ENCODE data around the gene PAN2. TPM values are rescaled to one million over a fixed set of nuclear protein-coding genes. Genes with fewer than 3 reads are reported as not detected.
"Not testable (repeated sequence)": the region's sequence is repeated elsewhere in the genome, so short reads cannot be mapped to it uniquely, and the experiment has no call there.

PAN2 gene
- total RNA-seq, 6 experiments from 2014 or later: 9.0 to 16.7 (median 14.6) TPM

- Mint-ChIP-seq H3K4me1 (ENCODE audit: low read depth) (no peaks in the 10 kb centered on the region), H3K27ac (no peak overlapping the region), H3K27me3 (ENCODE audit: insufficient read depth) (peaks cover 1% of the 10 kb centered on the region; the same call in 1 of the 2 replicates), H3K9me3 (no peaks in the 10 kb centered on the region), H3K36me3 (ENCODE audit: low read depth) (peaks cover 24% of the 10 kb centered on the region), H3K4me3 (no peak overlapping the region)
- no peak for DNase-seq
- no peak for TF ChIP-seq CTCF (IDR thresholded peaks at IDR 0.05)
These were observed 59.5 kb downstream of the PAN2 start for GRCh38 chr12:56274299-56274698.

- H3K27me3 Mint-ChIP-seq (ENCODE audit: insufficient read depth); H3K4me1 Mint-ChIP-seq (ENCODE audit: low read depth); DNase-seq; H3K9me3 Mint-ChIP-seq; H3K4me3 Mint-ChIP-seq; H3K27ac Mint-ChIP-seq: not testable (repeated sequence)
- peaks cover 24% of the 10 kb centered on the region for H3K36me3 Mint-ChIP-seq (ENCODE audit: low read depth)
These were observed 61.3 kb downstream of the PAN2 start for GRCh38 chr12:56272468-56272867.

- peak overlapping the region; percentile 14; the same call in 1 of the 2 replicates for H3K27ac Mint-ChIP-seq
- peaks cover 2% of the 10 kb centered on the region for H3K27me3 Mint-ChIP-seq (ENCODE audit: insufficient read depth)
- peaks cover 17% of the 10 kb centered on the region for H3K4me1 Mint-ChIP-seq (ENCODE audit: low read depth)
- peak; percentile 69 for TF ChIP-seq CTCF (IDR thresholded peaks at IDR 0.05)
- H3K9me3 Mint-ChIP-seq: no peaks in the 10 kb centered on the region
- peaks cover 22% of the 10 kb centered on the region for H3K36me3 Mint-ChIP-seq (ENCODE audit: low read depth)
- no peak overlapping the region for H3K4me3 Mint-ChIP-seq
- peak; percentile 35 for DNase-seq
These were observed 62.8 kb downstream of the PAN2 start for GRCh38 chr12:56271031-56271430.

- H3K36me3 Mint-ChIP-seq (ENCODE audit: low read depth): no peaks in the 10 kb centered on the region; the same call in 1 of the 2 replicates
- no peaks in the 10 kb centered on the region for H3K9me3 Mint-ChIP-seq
- DNase-seq: no peak
- peaks cover 4% of the 10 kb centered on the region for H3K27me3 Mint-ChIP-seq (ENCODE audit: insufficient read depth)
- TF ChIP-seq CTCF (IDR thresholded peaks at IDR 0.05): no peak
- peak overlapping the region; percentile 22 for H3K27ac Mint-ChIP-seq
- H3K4me3 Mint-ChIP-seq: peak overlapping the region; percentile 97
- peaks cover 23% of the 10 kb centered on the region for H3K4me1 Mint-ChIP-seq (ENCODE audit: low read depth)
These were observed 66.2 kb downstream of the PAN2 start for GRCh38 chr12:56267443-56268071.

- Mint-ChIP-seq H3K27ac (peak within 1 kb of the TSS; percentile 95), H3K27me3 (ENCODE audit: insufficient read depth) (peaks cover 4% of the 10 kb centered on the region), H3K4me1 (ENCODE audit: low read depth) (peaks cover 28% of the 10 kb centered on the region), H3K36me3 (ENCODE audit: low read depth) (peaks cover 3% of the 10 kb centered on the region), H3K4me3 (peak within 1 kb of the TSS; percentile 97), H3K9me3 (no peaks in the 10 kb centered on the region)
- DNase-seq: peak; percentile 87
- TF ChIP-seq CTCF (IDR thresholded peaks at IDR 0.05): peak; percentile 87
These were observed 66.9 kb downstream of the PAN2 start, which contains the start of gene COQ10A for GRCh38 chr12:56266693-56267442. Gene COQ10A, plus strand, starts transcription at chr12:56266942. Its CDS starts 177 bp downstream, at chr12:56267119.

Other genes with a start within 250 kb of the PAN2 start
- gene PA2G4, start 229.4 kb downstream of the PAN2 start, total RNA-seq (2021; fragmentation: NEBNext Ultra II Directional; extraction: Animal tissue kit (Norgen Biotek cat#: 25700)): 100 to 1,000 TPM; 144 to 190 (median 177) TPM
- 1,000 to 10,000 TPM; 2,722 to 3,464 (median 3,292) TPM for gene RPL41, start 217.4 kb downstream of the PAN2 start, total RNA-seq (2021; fragmentation: NEBNext Ultra II Directional; extraction: Animal tissue kit (Norgen Biotek cat#: 25700))
- 1 to 10 TPM; 3.3 to 4.7 (median 3.8) TPM for gene ZC3H10, start 215.7 kb downstream of the PAN2 start, total RNA-seq (2021; fragmentation: NEBNext Ultra II Directional; extraction: Animal tissue kit (Norgen Biotek cat#: 25700))
- 100 to 1,000 TPM; 136 to 174 (median 151) TPM for gene ESYT1, start 205.7 kb downstream of the PAN2 start, total RNA-seq (2021; fragmentation: NEBNext Ultra II Directional; extraction: Animal tissue kit (Norgen Biotek cat#: 25700))
- 100 to 1,000 TPM in 5 of 6 experiments, 10 to 100 TPM in 1; 84.5 to 119 (median 108) TPM for gene MYL6B, start 181.4 kb downstream of the PAN2 start, total RNA-seq (2021; fragmentation: NEBNext Ultra II Directional; extraction: Animal tissue kit (Norgen Biotek cat#: 25700))
- gene MYL6, start 175.6 kb downstream of the PAN2 start, total RNA-seq (2021; fragmentation: NEBNext Ultra II Directional; extraction: Animal tissue kit (Norgen Biotek cat#: 25700)): 1,000 to 10,000 TPM; 2,668 to 3,384 (median 3,141) TPM
- gene SMARCC2, start 144.5 kb downstream of the PAN2 start, total RNA-seq (2021; fragmentation: NEBNext Ultra II Directional; extraction: Animal tissue kit (Norgen Biotek cat#: 25700)): 10 to 100 TPM; 72.1 to 99.8 (median 87.1) TPM
- 100 to 1,000 TPM in 1 of 6 experiments, 10 to 100 TPM in 5; 65.9 to 103 (median 71.2) TPM for gene RNF41, start 112.1 kb downstream of the PAN2 start, total RNA-seq (2021; fragmentation: NEBNext Ultra II Directional; extraction: Animal tissue kit (Norgen Biotek cat#: 25700))
- 10 to 100 TPM; 46.8 to 53.6 (median 49.4) TPM for gene NABP2, start 109.7 kb downstream of the PAN2 start, total RNA-seq (2021; fragmentation: NEBNext Ultra II Directional; extraction: Animal tissue kit (Norgen Biotek cat#: 25700))
- gene SLC39A5, start 103.9 kb downstream of the PAN2 start, total RNA-seq (2021; fragmentation: NEBNext Ultra II Directional; extraction: Animal tissue kit (Norgen Biotek cat#: 25700)): under 1 TPM in 1 of 6 experiments, not detected in 5; 0.10 TPM
- gene ANKRD52, start 75.6 kb downstream of the PAN2 start, total RNA-seq (2021; fragmentation: NEBNext Ultra II Directional; extraction: Animal tissue kit (Norgen Biotek cat#: 25700)): 10 to 100 TPM; 57.9 to 87.8 (median 68.6) TPM
- 10 to 100 TPM in 1 of 6 experiments, 1 to 10 TPM in 5; 6.4 to 10.7 (median 8.2) TPM for gene COQ10A, start 67.1 kb downstream of the PAN2 start, total RNA-seq (2021; fragmentation: NEBNext Ultra II Directional; extraction: Animal tissue kit (Norgen Biotek cat#: 25700))
- 100 to 1,000 TPM; 196 to 247 (median 232) TPM for gene CS, start 33.7 kb downstream of the PAN2 start, total RNA-seq (2021; fragmentation: NEBNext Ultra II Directional; extraction: Animal tissue kit (Norgen Biotek cat#: 25700))
- gene CNPY2, start 18.0 kb downstream of the PAN2 start, total RNA-seq (2021; fragmentation: NEBNext Ultra II Directional; extraction: Animal tissue kit (Norgen Biotek cat#: 25700)): 100 to 1,000 TPM; 177 to 275 (median 188) TPM
- gene IL23A, start 4.9 kb upstream of the PAN2 start, total RNA-seq (2021; fragmentation: NEBNext Ultra II Directional; extraction: Animal tissue kit (Norgen Biotek cat#: 25700)): under 1 TPM in 1 of 6 experiments, not detected in 5; 0.38 TPM
- 100 to 1,000 TPM in 2 of 6 experiments, 10 to 100 TPM in 4; 78.6 to 105 (median 95.2) TPM for gene STAT2, start 26.1 kb upstream of the PAN2 start, total RNA-seq (2021; fragmentation: NEBNext Ultra II Directional; extraction: Animal tissue kit (Norgen Biotek cat#: 25700))
- gene APOF, start 28.9 kb upstream of the PAN2 start, total RNA-seq (2021; fragmentation: NEBNext Ultra II Directional; extraction: Animal tissue kit (Norgen Biotek cat#: 25700)): not detected
- gene TIMELESS, start 115.4 kb upstream of the PAN2 start, total RNA-seq (2021; fragmentation: NEBNext Ultra II Directional; extraction: Animal tissue kit (Norgen Biotek cat#: 25700)): 10 to 100 TPM; 10.4 to 23.1 (median 21.3) TPM
- under 1 TPM in 1 of 6 experiments, not detected in 5; 0.28 TPM for gene MIP, start 120.7 kb upstream of the PAN2 start, total RNA-seq (2021; fragmentation: NEBNext Ultra II Directional; extraction: Animal tissue kit (Norgen Biotek cat#: 25700))
- 1 to 10 TPM; 2.4 to 2.9 (median 2.5) TPM for gene SPRYD4, start 134.6 kb upstream of the PAN2 start, total RNA-seq (2021; fragmentation: NEBNext Ultra II Directional; extraction: Animal tissue kit (Norgen Biotek cat#: 25700))
- not detected for gene GLS2, start 154.2 kb upstream of the PAN2 start, total RNA-seq (2021; fragmentation: NEBNext Ultra II Directional; extraction: Animal tissue kit (Norgen Biotek cat#: 25700))
- 10 to 100 TPM; 77.0 to 83.2 (median 81.7) TPM for gene RBMS2, start 187.8 kb upstream of the PAN2 start, total RNA-seq (2021; fragmentation: NEBNext Ultra II Directional; extraction: Animal tissue kit (Norgen Biotek cat#: 25700))

All from HFFc6 (cell line).